Mucosa of descending colon (tissue), 3 donors: ENCODE measurements around the gene ZNF443. TPM values are rescaled to one million over a fixed set of nuclear protein-coding genes. Genes with fewer than 3 reads are reported as not detected.
"Not testable (repeated sequence)": the region's sequence is repeated elsewhere in the genome, so short reads cannot be mapped to it uniquely, and the experiment has no call there.

Experiments used
- ATAC-seq: fragments of 200-7000 bp; cut with Tn5 transposase; one replicate; pipeline ENCODE4 v1.9.1; 2020; ENCODE audit warnings: mild to moderate bottlenecking, moderate library complexity
- DNase-seq, 3 donors: peaks; one replicate each; pipeline ENCODE4 v3.0.0-alpha.2; 2020
- H3K36me3 ChIP-seq: fragments of 200-600 bp; one replicate; pipeline ENCODE4 v1.8.0; 2021; ENCODE audit warnings: low read depth, mild to moderate bottlenecking
- H3K4me1 ChIP-seq: fragments of 200-600 bp; one replicate; pipeline ENCODE4 v1.8.0; 2021; ENCODE audit warnings: low read depth, mild to moderate bottlenecking
- H3K4me3 ChIP-seq: fragments of 200-600 bp; one replicate; pipeline ENCODE4 v1.8.0; 2021; ENCODE audit warnings: mild to moderate bottlenecking
- H3K9me3 ChIP-seq: fragments of 200-600 bp; one replicate; pipeline ENCODE4 v1.8.0; 2021; ENCODE audit warnings: mild to moderate bottlenecking
- intact Hi-C, 2 donors: fragments of 100-400 bp; cut with DNase I in 1 of 2; cut with micrococcal nuclease in 1 of 2; formaldehyde crosslinking; loops; one replicate each; pipeline versions ENCODE4 v1.11.0 to v1.11.1; 2022; cut with DNase I, micrococcal nuclease
- total RNA-seq, 3 donors: library from RNA; stranded (reverse); fragmentation: NEBNext Ultra II Directional in 2 of 3; extraction: Animal tissue kit (Norgen Biotek cat#: 25700) in 2 of 3; gene quantifications; one replicate each; pipeline versions ENCODE4 v1.2.1 to v1.2.4, GENCODE V29; 2021 to 2023
- TF ChIP-seq, protein P1 (sequence below): fragments of 200-600 bp; IDR thresholded peaks from one replicate; pipeline ENCODE4 v1.8.0; 2022; ENCODE audit warnings: antibody characterized with exemption, mild to moderate bottlenecking
- donor health status: DM: no; HTN: no; CAD: no; lungs with moderate emphysema.
- donor health status: DM: no; HTN: no; CAD: no.
- donor health status: DM: no; HTN: yes; CAD: no.

Gene ZNF443
- total RNA-seq, 3 donors from 2014 or later = 5.8 to 7.7 (median 7.3) TPM

DNA sequence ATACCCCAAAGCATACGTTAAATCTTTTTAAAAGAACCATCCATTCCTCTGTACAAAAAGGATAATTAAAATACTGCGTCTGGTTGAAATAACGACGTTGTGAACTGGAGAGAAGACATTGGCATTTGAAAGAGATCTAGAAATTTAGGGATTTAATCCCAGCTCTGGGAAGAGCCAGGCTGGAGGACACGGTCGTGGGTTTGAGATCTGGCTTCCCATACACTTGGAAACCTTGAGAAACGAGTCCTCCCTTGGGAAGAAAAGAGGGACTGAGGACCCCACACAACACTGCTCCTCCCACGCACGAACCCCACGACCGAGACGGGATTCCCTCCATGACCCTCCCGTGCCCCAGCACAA is 43.2 kb upstream of the ZNF443 start:
- DNase-seq = no peak
- Histone ChIP-seq H3K4me3 (peak overlapping the region; percentile 92), H3K9me3 (no peaks in the 10 kb centered on the region), H3K4me1 (peaks cover 5% of the 10 kb centered on the region), H3K36me3 (no peaks in the 10 kb centered on the region)
- intact Hi-C loops = no loop called here
- ATAC-seq = no peak
- TF ChIP-seq, protein P1, sequence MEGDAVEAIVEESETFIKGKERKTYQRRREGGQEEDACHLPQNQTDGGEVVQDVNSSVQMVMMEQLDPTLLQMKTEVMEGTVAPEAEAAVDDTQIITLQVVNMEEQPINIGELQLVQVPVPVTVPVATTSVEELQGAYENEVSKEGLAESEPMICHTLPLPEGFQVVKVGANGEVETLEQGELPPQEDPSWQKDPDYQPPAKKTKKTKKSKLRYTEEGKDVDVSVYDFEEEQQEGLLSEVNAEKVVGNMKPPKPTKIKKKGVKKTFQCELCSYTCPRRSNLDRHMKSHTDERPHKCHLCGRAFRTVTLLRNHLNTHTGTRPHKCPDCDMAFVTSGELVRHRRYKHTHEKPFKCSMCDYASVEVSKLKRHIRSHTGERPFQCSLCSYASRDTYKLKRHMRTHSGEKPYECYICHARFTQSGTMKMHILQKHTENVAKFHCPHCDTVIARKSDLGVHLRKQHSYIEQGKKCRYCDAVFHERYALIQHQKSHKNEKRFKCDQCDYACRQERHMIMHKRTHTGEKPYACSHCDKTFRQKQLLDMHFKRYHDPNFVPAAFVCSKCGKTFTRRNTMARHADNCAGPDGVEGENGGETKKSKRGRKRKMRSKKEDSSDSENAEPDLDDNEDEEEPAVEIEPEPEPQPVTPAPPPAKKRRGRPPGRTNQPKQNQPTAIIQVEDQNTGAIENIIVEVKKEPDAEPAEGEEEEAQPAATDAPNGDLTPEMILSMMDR = no peak

DNA sequence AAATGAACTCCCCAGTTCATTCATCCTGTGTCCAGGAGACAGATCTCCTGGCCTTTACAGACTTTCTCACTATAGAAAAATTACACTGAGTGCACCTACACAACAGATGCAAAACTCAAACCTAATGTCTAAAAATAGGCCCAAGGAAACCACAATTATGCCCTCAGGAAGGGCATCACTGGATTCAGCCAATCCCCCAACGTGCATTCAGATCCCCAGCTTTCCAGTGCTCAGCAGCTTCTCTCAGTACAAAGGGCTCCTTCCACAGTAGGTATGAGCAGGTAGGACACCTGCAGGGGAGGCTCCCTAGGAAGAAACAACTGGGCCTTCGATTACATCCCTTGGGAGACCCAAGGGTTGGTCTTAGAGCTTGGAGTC is 41.7 kb upstream of the ZNF443 start:
- Histone ChIP-seq H3K36me3 (no peaks in the 10 kb centered on the region), H3K4me1 (peaks cover 13% of the 10 kb centered on the region), H3K4me3 (no peak overlapping the region), H3K9me3 (no peaks in the 10 kb centered on the region)
- TF ChIP-seq, protein P1 = no peak
- ATAC-seq (no peak), DNase-seq (no peak)
- intact Hi-C loops = no loop called here

DNA sequence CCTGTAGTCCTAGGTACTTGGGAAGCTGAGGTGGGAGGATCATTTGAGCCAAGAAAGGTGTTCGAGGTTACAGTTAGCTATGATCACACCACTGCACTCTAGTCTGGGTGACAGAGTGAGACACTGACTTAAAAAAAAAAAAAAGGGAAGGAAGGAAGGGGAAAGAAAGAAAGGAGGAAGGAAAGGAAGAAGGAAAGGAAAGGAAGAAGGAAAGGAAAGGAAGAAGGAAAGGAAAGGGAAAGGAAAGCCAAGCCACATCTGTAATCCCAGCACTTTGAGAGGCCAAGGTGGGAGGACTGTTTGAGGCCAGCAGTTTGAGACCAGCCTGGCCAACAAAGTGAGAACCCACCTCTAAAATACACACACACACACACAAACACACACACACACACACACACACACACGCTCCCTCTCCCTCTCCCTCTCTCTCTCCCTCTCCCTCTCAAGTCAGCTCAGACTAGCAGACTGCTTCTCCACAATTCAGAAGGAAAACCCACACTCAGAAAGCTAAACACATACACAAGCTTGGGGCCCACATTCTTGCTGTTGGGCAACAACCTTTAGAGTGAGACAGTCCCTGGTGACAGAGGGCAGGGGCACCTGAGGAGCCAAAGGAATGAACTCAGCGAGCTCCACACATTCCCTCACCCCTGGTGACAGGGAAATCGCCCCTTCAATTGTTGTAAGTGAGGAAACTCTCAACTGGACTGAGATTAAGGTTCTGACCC is 41.1 kb upstream of the ZNF443 start:
- Histone ChIP-seq H3K4me3 (no peak overlapping the region), H3K36me3 (no peaks in the 10 kb centered on the region), H3K4me1 (peaks cover 13% of the 10 kb centered on the region), H3K9me3 (no peaks in the 10 kb centered on the region)
- ATAC-seq (no peak), DNase-seq (no peak)
- TF ChIP-seq, protein P1 = no peak
- intact Hi-C loops = no loop called here

DNA sequence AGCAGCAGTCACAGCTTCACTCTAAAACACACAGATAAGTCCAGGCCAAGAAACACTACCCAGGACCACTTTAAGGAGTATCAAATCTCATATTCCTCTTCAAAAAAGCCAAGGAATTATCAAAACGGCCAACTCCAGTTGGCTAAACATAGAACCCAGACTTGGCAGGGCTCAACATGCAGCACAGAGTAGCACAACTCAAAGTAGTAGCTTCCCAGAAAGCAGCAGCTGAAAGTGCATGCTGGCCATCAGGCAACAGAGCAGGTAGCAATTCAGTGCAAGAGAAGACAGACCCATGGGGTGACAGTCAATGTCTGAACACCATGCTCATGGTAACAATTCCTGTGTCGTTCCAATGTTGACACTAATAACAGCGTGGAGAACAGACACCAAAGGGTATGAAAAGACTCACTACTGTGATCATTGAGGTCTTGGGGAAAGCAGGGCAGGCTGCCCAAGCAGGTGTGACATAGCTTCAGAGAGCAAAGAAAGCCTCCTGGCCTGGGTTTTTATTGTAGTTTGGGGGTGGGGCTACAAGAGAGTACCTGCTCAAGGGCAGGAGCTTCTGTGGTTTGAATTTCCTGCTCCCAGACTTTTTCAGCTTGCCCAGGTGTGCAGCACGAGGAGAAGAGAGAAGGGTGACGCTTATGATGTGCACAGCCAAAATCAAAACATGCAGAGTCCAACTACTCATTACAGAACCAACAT is 37.6 kb upstream of the ZNF443 start:
- Histone ChIP-seq H3K4me1 (peaks cover 10% of the 10 kb centered on the region), H3K36me3 (no peaks in the 10 kb centered on the region), H3K4me3 (no peak overlapping the region), H3K9me3 (no peaks in the 10 kb centered on the region)
- intact Hi-C loops = no loop called here
- ATAC-seq (peak; percentile 93), DNase-seq (peak in 2 of 3 donors; percentile 36 to 56)
- TF ChIP-seq, protein P1 = no peak

DNA sequence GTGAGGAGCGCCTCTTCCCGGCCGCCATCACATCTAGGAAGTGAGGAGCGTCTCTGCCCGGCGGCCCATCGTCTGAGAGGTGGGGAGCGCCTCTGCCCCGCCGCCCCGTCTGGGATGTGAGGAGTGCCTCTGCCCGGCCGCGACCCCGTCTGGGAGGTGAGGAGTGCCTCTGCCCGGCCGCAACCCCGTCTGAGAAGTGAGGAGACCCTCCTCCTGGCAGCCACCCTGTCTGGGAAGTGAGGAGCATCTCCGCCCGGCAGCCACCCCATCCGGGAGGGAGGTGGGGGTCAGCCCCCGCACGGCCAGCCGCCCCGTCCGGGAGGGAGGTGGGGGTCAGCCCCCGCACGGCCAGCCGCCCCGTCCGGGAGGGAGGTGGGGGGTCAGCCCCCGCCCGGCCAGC is 26.8 kb upstream of the ZNF443 start:
- DNase-seq, ATAC-seq, H3K36me3 ChIP-seq, H3K4me1 ChIP-seq, H3K4me3 ChIP-seq, intact Hi-C loops: not testable (repeated sequence)
- H3K9me3 ChIP-seq = peaks cover 79% of the 10 kb centered on the region

DNA sequence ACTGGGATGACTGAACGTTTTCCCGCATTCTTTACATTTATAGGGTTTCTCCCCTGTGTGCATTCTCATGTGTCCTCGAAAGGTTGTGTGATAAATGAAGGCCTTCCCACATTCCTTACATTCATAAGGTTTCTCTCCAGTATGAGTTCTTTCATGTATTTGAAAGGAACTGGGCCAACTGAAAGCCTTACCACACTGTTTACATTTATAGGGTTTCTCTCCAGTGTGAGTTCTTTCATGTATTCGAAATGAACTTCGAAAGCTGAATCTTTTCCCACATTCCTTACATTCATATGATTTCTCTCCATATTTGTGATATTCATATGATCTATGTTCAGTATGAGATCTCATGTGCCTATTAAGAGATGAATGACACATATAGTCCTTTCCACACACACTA is 24.4 kb upstream of the ZNF443 start:
- TF ChIP-seq, protein P1 = no peak
- no peaks in the 10 kb centered on the region for H3K36me3 ChIP-seq
- no peak overlapping the region for H3K4me3 ChIP-seq
- DNase-seq (no peak), ATAC-seq (no peak)
- no peaks in the 10 kb centered on the region for H3K4me1 ChIP-seq
- intact Hi-C loops = no loop called here
- H3K9me3 ChIP-seq = peaks cover 90% of the 10 kb centered on the region
